H1 (cell line): ENCODE measurements around the gene CTBP2.

ENCODE experiments used
- HDAC6 ChIP-seq: IDR thresholded peaks from one replicate; pipeline ENCODE4 v1.7.1; 2012; ENCODE audit warnings: low read depth, mild to moderate bottlenecking, inconsistent platforms, low read length, moderate library complexity
- POLR2AphosphoS5 ChIP-seq: IDR thresholded peaks from 2 replicates; pipeline ENCODE4 v1.6.1; 2011; ENCODE audit warnings: low read depth, low read length
- RAD21 ChIP-seq, 2 experiments: IDR thresholded peaks in 1 of 2; conservative IDR thresholded peaks in 1 of 2; 2 replicates each; pipeline ENCODE4 v1.6.1; 2011; ENCODE audit warnings: low read depth in 2 of 2, low read length in 2 of 2, improper control_type of control experiment in 1 of 2, inconsistent platforms in 1 of 2, mild to moderate bottlenecking in 1 of 2, moderate library complexity in 1 of 2
- RFX5 ChIP-seq: IDR thresholded peaks from 2 replicates; pipeline ENCODE4 v1.6.1; 2011; ENCODE audit warnings: low read depth, low read length, improper control_type of control experiment, borderline replicate concordance
- SIN3A ChIP-seq, 2 experiments: IDR thresholded peaks in 1 of 2; conservative IDR thresholded peaks in 1 of 2; 2 replicates each; pipeline ENCODE4 v1.6.1; 2011 to 2012; ENCODE audit warnings: low read length in 2 of 2, improper control_type of control experiment in 1 of 2, low read depth in 1 of 2, mild to moderate bottlenecking in 1 of 2
- SRF ChIP-seq: IDR thresholded peaks from 2 replicates; pipeline ENCODE4 v1.6.1; 2011; ENCODE audit warnings: mild to moderate bottlenecking, low read depth, low read length, moderate library complexity
- TBP ChIP-seq: IDR thresholded peaks from 2 replicates; pipeline ENCODE4 v1.6.1; 2011; ENCODE audit warnings: low read depth, low read length, improper control_type of control experiment
- YY1 ChIP-seq: IDR thresholded peaks from 2 replicates; pipeline ENCODE4 v1.6.1; 2011; ENCODE audit warnings: low read depth, mild to moderate bottlenecking, low read length
- TF ChIP-seq, protein P1 (sequence below), 3 experiments: IDR thresholded peaks; 1 replicate in 2 of 3; 2 replicates in 1 of 3; pipeline versions ENCODE4 v1.5.1 to v1.6.1; 2011; ENCODE audit warnings: low read length in 3 of 3, mild to moderate bottlenecking in 3 of 3, inconsistent platforms in 2 of 3, low read depth in 1 of 3, moderate library complexity in 1 of 3; ENCODE audit not compliant: insufficient read depth in 1 of 3; ENCODE audit errors: control extremely low read depth in 1 of 3

DNA sequence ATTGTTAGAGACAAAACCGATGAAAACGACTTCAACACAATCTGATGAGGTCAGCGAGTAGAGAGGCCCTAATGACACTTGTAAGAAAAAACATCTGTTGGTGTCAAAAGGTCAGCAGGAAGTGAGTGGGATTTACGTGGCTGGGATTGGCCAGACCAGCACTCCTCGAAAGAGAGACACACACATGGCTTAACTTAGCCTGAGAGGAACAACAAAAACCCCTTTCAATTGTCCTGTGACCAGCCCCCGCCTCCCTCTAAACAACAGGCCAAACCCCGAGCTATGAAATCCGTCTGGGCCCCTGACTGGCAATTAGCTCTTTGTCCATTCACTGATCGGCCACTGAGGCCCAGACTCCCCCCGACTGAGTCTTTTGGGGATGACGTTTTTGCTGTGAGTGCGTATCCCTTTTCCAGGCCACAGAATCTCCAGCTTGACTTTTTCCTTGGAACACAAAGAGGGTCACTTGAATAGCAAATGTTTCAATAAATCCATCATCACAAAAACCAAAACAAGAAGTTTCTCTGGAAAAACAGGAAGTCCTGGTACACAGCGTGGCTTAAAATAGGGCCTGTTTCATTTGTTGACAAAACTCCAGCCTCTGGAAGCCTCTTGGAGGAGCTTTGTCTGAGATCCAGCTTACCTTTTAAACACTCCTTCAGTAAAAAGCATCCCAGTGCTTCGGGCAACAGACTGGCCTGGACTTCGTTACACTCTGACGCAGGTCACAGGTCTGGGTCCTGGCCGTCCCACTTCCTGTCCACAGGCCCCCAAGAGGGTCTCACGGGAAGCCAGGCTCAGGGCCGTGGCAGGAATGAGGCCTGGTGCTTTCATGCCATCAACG is 103.0 kb downstream of the CTBP2 start:
- TF ChIP-seq RFX5 (no peak), POLR2AphosphoS5 (no peak), SRF (no peak), HDAC6 (no peak), SIN3A (conservative IDR thresholded peaks at IDR 0.05 in 1 of 2, IDR thresholded peaks at IDR 0.05 in 1 of 2; ENCODE audit: low read depth in 1 of 2, low read length in 2 of 2) (no peak), TBP (no peak), YY1 (no peak), RAD21 (IDR thresholded peaks at IDR 0.05 in 1 of 2, conservative IDR thresholded peaks at IDR 0.05 in 1 of 2; ENCODE audit: low read depth in 2 of 2, low read length in 2 of 2) (no peak)
- TF ChIP-seq, protein P1, sequence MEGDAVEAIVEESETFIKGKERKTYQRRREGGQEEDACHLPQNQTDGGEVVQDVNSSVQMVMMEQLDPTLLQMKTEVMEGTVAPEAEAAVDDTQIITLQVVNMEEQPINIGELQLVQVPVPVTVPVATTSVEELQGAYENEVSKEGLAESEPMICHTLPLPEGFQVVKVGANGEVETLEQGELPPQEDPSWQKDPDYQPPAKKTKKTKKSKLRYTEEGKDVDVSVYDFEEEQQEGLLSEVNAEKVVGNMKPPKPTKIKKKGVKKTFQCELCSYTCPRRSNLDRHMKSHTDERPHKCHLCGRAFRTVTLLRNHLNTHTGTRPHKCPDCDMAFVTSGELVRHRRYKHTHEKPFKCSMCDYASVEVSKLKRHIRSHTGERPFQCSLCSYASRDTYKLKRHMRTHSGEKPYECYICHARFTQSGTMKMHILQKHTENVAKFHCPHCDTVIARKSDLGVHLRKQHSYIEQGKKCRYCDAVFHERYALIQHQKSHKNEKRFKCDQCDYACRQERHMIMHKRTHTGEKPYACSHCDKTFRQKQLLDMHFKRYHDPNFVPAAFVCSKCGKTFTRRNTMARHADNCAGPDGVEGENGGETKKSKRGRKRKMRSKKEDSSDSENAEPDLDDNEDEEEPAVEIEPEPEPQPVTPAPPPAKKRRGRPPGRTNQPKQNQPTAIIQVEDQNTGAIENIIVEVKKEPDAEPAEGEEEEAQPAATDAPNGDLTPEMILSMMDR (IDR thresholded peaks at IDR 0.05; ENCODE audit: control extremely low read depth in 1 of 3, insufficient read depth in 1 of 3, low read depth in 1 of 3, low read length in 3 of 3) = no peak
